H1 (cell line): Measurements from ENCODE around the gene SATB2. TPM values are rescaled to one million over a fixed set of nuclear protein-coding genes. Genes with fewer than 3 reads are reported as not detected.

Experiments used
- CTCF ChIA-PET: fragments of 300-600 bp; sonication (Branson Sonifier 250); formaldehyde crosslinking; loops from one replicate; lab custom pipeline; 2021; ENCODE audit not compliant: partially characterized antibody; lab: Charles Lee
- POLR2A ChIA-PET: fragments of 300-600 bp; sonication (Branson Sonifier 250); formaldehyde crosslinking; loops from one replicate; lab custom pipeline; 2021; ENCODE audit warnings: inconsistent platforms; ENCODE audit not compliant: partially characterized antibody; lab: Charles Lee
- DNase-seq, 2 experiments: peaks; one replicate each; pipeline versions ENCODE4 v3.0.0 to v3.0.0-alpha.2; 2010 to 2022; ENCODE audit warnings: low spot score in 2 of 2, low read depth in 1 of 2, mixed read lengths in 1 of 2
- FAIRE-seq: peaks from 2 replicates; lab custom pipeline; 2011; peaks lifted over from hg19 to GRCh38; lab: Jason Lieb, UNC
- H2AFZ ChIP-seq: 2 replicates; pipeline ENCODE4 v1.8.1; 2012; ENCODE audit warnings: low read length, inconsistent platforms
- H2AK5ac ChIP-seq: 2 replicates; pipeline ENCODE4 v1.6.1; 2013; ENCODE audit warnings: low read depth, low read length
- H2BK120ac ChIP-seq: replicated peaks from 2 replicates; pipeline ENCODE3; 2013; ENCODE audit warnings: low read depth, low read length, inconsistent platforms
- H2BK12ac ChIP-seq: 2 replicates; pipeline ENCODE4 v1.6.1; 2013; ENCODE audit warnings: low read depth, low read length
- H2BK15ac ChIP-seq: 2 replicates; pipeline ENCODE4 v1.6.1; 2013; ENCODE audit warnings: low read length
- H2BK20ac ChIP-seq: 2 replicates; pipeline ENCODE4 v1.6.1; 2013; ENCODE audit warnings: low read length
- H2BK5ac ChIP-seq: 2 replicates; pipeline ENCODE4 v1.6.1; 2013; ENCODE audit warnings: low read depth, low read length
- H3K14ac ChIP-seq: 2 replicates; pipeline ENCODE4 v1.6.1; 2013; ENCODE audit warnings: inconsistent platforms; ENCODE audit not compliant: insufficient read length
- H3K18ac ChIP-seq: 2 replicates; pipeline ENCODE4 v1.6.1; 2013; ENCODE audit warnings: low read length; ENCODE audit errors: extremely low read depth
- H3K23ac ChIP-seq: 2 replicates; pipeline ENCODE4 v1.6.1; 2013; ENCODE audit warnings: inconsistent platforms; ENCODE audit not compliant: insufficient read length
- H3K23me2 ChIP-seq: 2 replicates; pipeline ENCODE4 v1.6.1; 2013; ENCODE audit warnings: low read depth, low read length
- H3K27ac ChIP-seq: 2 replicates; pipeline ENCODE4 v1.6.1; 2011; ENCODE audit warnings: low read depth, low read length, inconsistent platforms
- H3K27me3 ChIP-seq, 4 experiments: replicated peaks in 1 of 4; 1 replicate in 1 of 4; 2 replicates in 3 of 4; pipeline versions ENCODE4 v1.6.1 to v1.8.1; 2011 to 2013; ENCODE audit warnings: low read length in 3 of 4, mild to moderate bottlenecking in 3 of 4, inconsistent platforms in 2 of 4, mixed read lengths in 2 of 4, moderate library complexity in 1 of 4; ENCODE audit not compliant: control insufficient read depth in 3 of 4, insufficient read depth in 3 of 4; ENCODE audit errors: extremely low read depth in 1 of 4
- H3K36me3 ChIP-seq, 4 experiments: 2 replicates each; pipeline versions ENCODE4 v1.6.1 to v1.8.1; 2011 to 2013; ENCODE audit warnings: mild to moderate bottlenecking in 4 of 4, low read length in 3 of 4, moderate library complexity in 2 of 4, control low read depth in 1 of 4, inconsistent platforms in 1 of 4; ENCODE audit not compliant: insufficient read depth in 4 of 4, control insufficient read depth in 2 of 4
- H3K4ac ChIP-seq: replicated peaks from 2 replicates; pipeline ENCODE3; 2013; ENCODE audit warnings: low read length, low read depth, mixed read lengths, inconsistent platforms; ENCODE audit not compliant: insufficient read length
- H3K4me1 ChIP-seq, 4 experiments: replicated peaks in 1 of 4; 1 replicate in 1 of 4; 2 replicates in 3 of 4; pipeline versions ENCODE4 v1.6.1 to v1.8.1; 2011 to 2013; ENCODE audit warnings: low read length in 3 of 4, inconsistent platforms in 2 of 4, mixed read lengths in 1 of 4; ENCODE audit not compliant: insufficient read depth in 4 of 4, control insufficient read depth in 3 of 4
- H3K4me2 ChIP-seq, 2 experiments: 2 replicates each; pipeline versions ENCODE4 v1.6.1 to v1.8.1; 2011 to 2013; ENCODE audit warnings: low read depth in 2 of 2, low read length in 2 of 2, control low read depth in 1 of 2, inconsistent platforms in 1 of 2, mild to moderate bottlenecking in 1 of 2; ENCODE audit not compliant: insufficient read depth in 1 of 2
- H3K4me3 ChIP-seq, 4 experiments: fragments of 200-600, 300-600 bp in 1 of 4; sonication (generic), shearing (Covaris generic), sonication (Bioruptor Twin) in 1 of 4; 2 replicates each; pipeline versions ENCODE4 v1.5.1 to v1.8.1; 2011 to 2016; ENCODE audit warnings: low read length in 4 of 4, low read depth in 3 of 4, control low read depth in 2 of 4, inconsistent platforms in 2 of 4, mild to moderate bottlenecking in 2 of 4, mixed read lengths in 1 of 4, moderate library complexity in 1 of 4; ENCODE audit not compliant: insufficient read depth in 2 of 4; ENCODE audit errors: extremely low read depth in 1 of 4
- H3K56ac ChIP-seq: replicated peaks from 2 replicates; pipeline ENCODE3; 2013; ENCODE audit warnings: low read depth, mild to moderate bottlenecking, mixed read lengths, low read length, inconsistent platforms; ENCODE audit not compliant: insufficient read length
- H3K79me1 ChIP-seq: 2 replicates; pipeline ENCODE4 v1.6.1; 2013; ENCODE audit warnings: low read depth, low read length, control low read depth
- H3K79me2 ChIP-seq, 2 experiments: 2 replicates each; pipeline versions ENCODE4 v1.6.1 to v1.8.1; 2012 to 2013; ENCODE audit warnings: low read length in 2 of 2, mild to moderate bottlenecking in 2 of 2, inconsistent platforms in 1 of 2; ENCODE audit not compliant: insufficient read depth in 2 of 2, control insufficient read depth in 1 of 2
- H3K9ac ChIP-seq, 4 experiments: replicated peaks in 1 of 4; 1 replicate in 1 of 4; 2 replicates in 3 of 4; pipeline versions ENCODE4 v1.6.1 to v1.8.1; 2011 to 2013; ENCODE audit warnings: low read depth in 3 of 4, low read length in 3 of 4, control low read depth in 2 of 4, mild to moderate bottlenecking in 2 of 4, moderate library complexity in 2 of 4, inconsistent platforms in 1 of 4; ENCODE audit errors: extremely low read depth in 1 of 4
- H3K9me3 ChIP-seq, 2 experiments: 2 replicates each; pipeline versions ENCODE4 v1.6.1 to v1.8.1; 2012 to 2013; ENCODE audit warnings: mild to moderate bottlenecking in 2 of 2, moderate library complexity in 2 of 2, control low read depth in 1 of 2, inconsistent platforms in 1 of 2, low read depth in 1 of 2, low read length in 1 of 2, mixed read lengths in 1 of 2; ENCODE audit not compliant: insufficient read depth in 2 of 2
- H4K20me1 ChIP-seq, 2 experiments: replicated peaks in 1 of 2; 2 replicates each; pipeline versions ENCODE3 to v1.8.1; 2011 to 2013; ENCODE audit warnings: inconsistent platforms in 2 of 2, low read length in 2 of 2, mild to moderate bottlenecking in 1 of 2; ENCODE audit not compliant: insufficient read depth in 2 of 2, control insufficient read depth in 1 of 2
- H4K5ac ChIP-seq: 2 replicates; pipeline ENCODE4 v1.6.1; 2013; ENCODE audit warnings: low read length, low read depth, mixed read lengths, inconsistent platforms; ENCODE audit not compliant: insufficient read length
- H4K8ac ChIP-seq: 2 replicates; pipeline ENCODE4 v1.8.0; 2013; ENCODE audit warnings: mild to moderate bottlenecking, moderate library complexity, low read length, inconsistent platforms; ENCODE audit not compliant: insufficient read depth; ENCODE audit errors: extremely low read depth
- H4K91ac ChIP-seq: replicated peaks from 2 replicates; pipeline ENCODE3; 2013; ENCODE audit warnings: low read length, mixed read lengths, inconsistent platforms; ENCODE audit not compliant: insufficient read length
- EZH2 ChIP-seq: fragments of 200-600 bp; sonication (generic); IDR thresholded peaks from 2 replicates; pipeline ENCODE4 v1.7.1; 2012; ENCODE audit warnings: low read depth, mild to moderate bottlenecking, moderate library complexity, low read length, inconsistent platforms; ENCODE audit not compliant: severe bottlenecking
- RAD21 ChIP-seq, 2 experiments: IDR thresholded peaks in 1 of 2; conservative IDR thresholded peaks in 1 of 2; 2 replicates each; pipeline ENCODE4 v1.6.1; 2011; ENCODE audit warnings: low read depth in 2 of 2, low read length in 2 of 2, improper control_type of control experiment in 1 of 2, inconsistent platforms in 1 of 2, mild to moderate bottlenecking in 1 of 2, moderate library complexity in 1 of 2
- RBBP5 ChIP-seq: IDR thresholded peaks from 2 replicates; pipeline ENCODE4 v1.7.1; 2012; ENCODE audit warnings: low read depth, mild to moderate bottlenecking, inconsistent platforms, low read length, moderate library complexity, borderline replicate concordance
- SP1 ChIP-seq: IDR thresholded peaks from 2 replicates; pipeline ENCODE4 v1.6.1; 2011; ENCODE audit warnings: low read depth, low read length
- SP2 ChIP-seq: IDR thresholded peaks from 2 replicates; pipeline ENCODE4 v1.6.1; 2012; ENCODE audit warnings: mild to moderate bottlenecking, low read length, inconsistent platforms
- WGBS, 2 experiments: shearing (Covaris generic) in 1 of 2; methylation state at CpG; one replicate each; pipeline versions ENCODE4 v1.1.6 to v1.1.7; 2013 to 2015; ENCODE audit warnings: low lambda C conversion rate in 2 of 2, mixed read lengths in 2 of 2, inconsistent platforms in 1 of 2, low coverage in 1 of 2, missing lambda C conversion rate in 1 of 2; ENCODE audit not compliant: insufficient replicate concordance in 2 of 2, insufficient coverage in 1 of 2, insufficient read length in 1 of 2; ENCODE audit errors: extremely low coverage in 1 of 2, missing lambda C conversion rate in 1 of 2; 5-methylcytosine and 5-hydroxymethylcytosine counted together
- polyA plus RNA-seq, 7 experiments: library from polyadenylated mRNA; depleted of rRNA in 3 of 7; stranded (reverse) in 5 of 7; unstranded in 2 of 7; fragments of >200 nt in 5 of 7; fragments of 200-250 nt in 2 of 7; gene quantifications; 1 replicate in 5 of 7; 2 replicates in 1 of 7; 4 replicates in 1 of 7; pipeline versions ENCODE4 v1.2.1 to v1.2.3, GENCODE V29; 2011 to 2013; ENCODE audit warnings: missing spikeins in 2 of 7, mixed read lengths in 2 of 7
- total RNA-seq: library from RNA; stranded (reverse); fragmentation: NEBNext Ultra II Directional; extraction: Animal tissue kit (Norgen Biotek cat#: 25700); gene quantifications from 2 replicates; pipeline ENCODE4 v1.2.1, GENCODE V29; 2021
- TF ChIP-seq, protein P1 (sequence below): IDR thresholded peaks from 2 replicates; pipeline ENCODE4 v1.6.1; 2012; ENCODE audit warnings: inconsistent platforms
- TF ChIP-seq, protein P2 (sequence below): IDR thresholded peaks from 2 replicates; pipeline ENCODE4 v1.6.1; 2011; ENCODE audit warnings: low read length, improper control_type of control experiment
- TF ChIP-seq, protein P3 (sequence below), 3 experiments: IDR thresholded peaks; 1 replicate in 2 of 3; 2 replicates in 1 of 3; pipeline versions ENCODE4 v1.5.1 to v1.6.1; 2011; ENCODE audit warnings: low read length in 3 of 3, mild to moderate bottlenecking in 3 of 3, inconsistent platforms in 2 of 3, low read depth in 1 of 3, moderate library complexity in 1 of 3; ENCODE audit not compliant: insufficient read depth in 1 of 3; ENCODE audit errors: control extremely low read depth in 1 of 3

Gene SATB2
- total and polyA plus RNA-seq, 2 of the 8 experiments (the other 6 are each of a cell fraction or from before 2014, with no cell fraction given) = 1.3 to 5.7 TPM

DNA sequence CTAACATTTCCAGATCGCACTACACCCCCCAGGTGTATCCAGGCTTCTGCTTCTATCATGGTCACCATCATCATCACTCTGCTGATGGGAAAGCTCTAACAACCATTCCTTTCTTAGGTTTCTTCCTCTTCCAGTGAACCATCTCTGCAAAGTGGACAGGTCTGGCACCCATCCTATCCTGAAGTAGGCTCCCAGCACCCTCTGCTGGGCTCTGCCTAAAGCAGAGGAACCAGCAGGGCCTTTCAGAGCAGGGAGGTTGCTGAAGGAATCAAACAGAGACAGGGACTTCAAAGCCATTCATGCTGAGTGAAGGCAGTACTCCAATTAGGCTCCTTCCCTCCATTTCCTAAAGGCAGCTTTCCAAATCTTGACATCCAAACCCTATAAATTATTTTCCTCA lies 27.2 kb upstream of the SATB2 start:
- Histone ChIP-seq H3K79me2 (no peaks in the 10 kb centered on the region), H3K56ac (no peak overlapping the region), H2BK12ac (no peak overlapping the region), H3K27me3 (no peaks in the 10 kb centered on the region), H3K23me2 (no peaks in the 10 kb centered on the region), H3K79me1 (no peaks in the 10 kb centered on the region), H3K14ac (no peak overlapping the region), H2BK5ac (no peak overlapping the region), H4K91ac (no peak overlapping the region), H3K4me2 (no peak overlapping the region), H2AFZ (no peak overlapping the region), H2AK5ac (no peak overlapping the region), H3K4me1 (0 out of 7 replicates have a peak, but pooled peaks cover 0 to 2% (median 0%) of the 10 kb centered on the region in 4 experiments), H3K4me3 (no peak overlapping the region), H3K18ac (no peak overlapping the region), H4K8ac (no peak overlapping the region), H2BK20ac (no peak overlapping the region), H3K4ac (no peak overlapping the region), H3K9me3 (no peaks in the 10 kb centered on the region), H3K9ac (no peak overlapping the region), H4K20me1 (no peaks in the 10 kb centered on the region), H2BK120ac (no peak overlapping the region), H3K23ac (no peak overlapping the region), H2BK15ac (no peak overlapping the region), H3K36me3 (no peaks in the 10 kb centered on the region), H3K27ac (no peak overlapping the region), H4K5ac (no peak overlapping the region)
- FAIRE-seq = no peak
- 82% methylated on average over 1 of the region's 1 CpG; no CpG with 5 or more reads in 1 of the 2 experiments for WGBS, 2 experiments
- ChIA-PET CTCF (interaction anchor here (0.6 to 14.8 kb wide), 34 partner anchors 8 to 1185 kb away, joined by 3 to 298 read pairs (median 4); no protein-coding TSS in a partner anchor), POLR2A (no interaction called here)
- TF ChIP-seq SP1 = no peak
- TF ChIP-seq, protein P1, sequence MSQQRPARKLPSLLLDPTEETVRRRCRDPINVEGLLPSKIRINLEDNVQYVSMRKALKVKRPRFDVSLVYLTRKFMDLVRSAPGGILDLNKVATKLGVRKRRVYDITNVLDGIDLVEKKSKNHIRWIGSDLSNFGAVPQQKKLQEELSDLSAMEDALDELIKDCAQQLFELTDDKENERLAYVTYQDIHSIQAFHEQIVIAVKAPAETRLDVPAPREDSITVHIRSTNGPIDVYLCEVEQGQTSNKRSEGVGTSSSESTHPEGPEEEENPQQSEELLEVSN = 0 out of 2 replicates have a peak, but pooled peaks have one; percentile 35
- TF ChIP-seq, protein P2, sequence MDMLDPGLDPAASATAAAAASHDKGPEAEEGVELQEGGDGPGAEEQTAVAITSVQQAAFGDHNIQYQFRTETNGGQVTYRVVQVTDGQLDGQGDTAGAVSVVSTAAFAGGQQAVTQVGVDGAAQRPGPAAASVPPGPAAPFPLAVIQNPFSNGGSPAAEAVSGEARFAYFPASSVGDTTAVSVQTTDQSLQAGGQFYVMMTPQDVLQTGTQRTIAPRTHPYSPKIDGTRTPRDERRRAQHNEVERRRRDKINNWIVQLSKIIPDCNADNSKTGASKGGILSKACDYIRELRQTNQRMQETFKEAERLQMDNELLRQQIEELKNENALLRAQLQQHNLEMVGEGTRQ = no peak
- TF ChIP-seq SP2 = no peak
- no peak for TF ChIP-seq RBBP5
- TF ChIP-seq, protein P3, sequence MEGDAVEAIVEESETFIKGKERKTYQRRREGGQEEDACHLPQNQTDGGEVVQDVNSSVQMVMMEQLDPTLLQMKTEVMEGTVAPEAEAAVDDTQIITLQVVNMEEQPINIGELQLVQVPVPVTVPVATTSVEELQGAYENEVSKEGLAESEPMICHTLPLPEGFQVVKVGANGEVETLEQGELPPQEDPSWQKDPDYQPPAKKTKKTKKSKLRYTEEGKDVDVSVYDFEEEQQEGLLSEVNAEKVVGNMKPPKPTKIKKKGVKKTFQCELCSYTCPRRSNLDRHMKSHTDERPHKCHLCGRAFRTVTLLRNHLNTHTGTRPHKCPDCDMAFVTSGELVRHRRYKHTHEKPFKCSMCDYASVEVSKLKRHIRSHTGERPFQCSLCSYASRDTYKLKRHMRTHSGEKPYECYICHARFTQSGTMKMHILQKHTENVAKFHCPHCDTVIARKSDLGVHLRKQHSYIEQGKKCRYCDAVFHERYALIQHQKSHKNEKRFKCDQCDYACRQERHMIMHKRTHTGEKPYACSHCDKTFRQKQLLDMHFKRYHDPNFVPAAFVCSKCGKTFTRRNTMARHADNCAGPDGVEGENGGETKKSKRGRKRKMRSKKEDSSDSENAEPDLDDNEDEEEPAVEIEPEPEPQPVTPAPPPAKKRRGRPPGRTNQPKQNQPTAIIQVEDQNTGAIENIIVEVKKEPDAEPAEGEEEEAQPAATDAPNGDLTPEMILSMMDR (IDR thresholded peaks at IDR 0.05; ENCODE audit: control extremely low read depth in 1 of 3, insufficient read depth in 1 of 3, low read depth in 1 of 3, low read length in 3 of 3) = peak; percentile 26 to 49 (median 43)
- TF ChIP-seq RAD21 (IDR thresholded peaks at IDR 0.05 in 1 of 2, conservative IDR thresholded peaks at IDR 0.05 in 1 of 2; ENCODE audit: low read depth in 2 of 2, low read length in 2 of 2) = peak; percentile 70 to 79
- no peak for TF ChIP-seq EZH2
- no peak for DNase-seq
